ENCODE measurements around the gene RPS10. TPM values are rescaled to one million over a fixed set of nuclear protein-coding genes. Genes with fewer than 3 reads are reported as not detected.
"Not testable (repeated sequence)": the region's sequence is repeated elsewhere in the genome, so short reads cannot be mapped to it uniquely, and the experiment has no call there.

Gene RPS10
- total and polyA plus RNA-seq, 2 donors: 2,659 to 2,778 TPM

DNA sequence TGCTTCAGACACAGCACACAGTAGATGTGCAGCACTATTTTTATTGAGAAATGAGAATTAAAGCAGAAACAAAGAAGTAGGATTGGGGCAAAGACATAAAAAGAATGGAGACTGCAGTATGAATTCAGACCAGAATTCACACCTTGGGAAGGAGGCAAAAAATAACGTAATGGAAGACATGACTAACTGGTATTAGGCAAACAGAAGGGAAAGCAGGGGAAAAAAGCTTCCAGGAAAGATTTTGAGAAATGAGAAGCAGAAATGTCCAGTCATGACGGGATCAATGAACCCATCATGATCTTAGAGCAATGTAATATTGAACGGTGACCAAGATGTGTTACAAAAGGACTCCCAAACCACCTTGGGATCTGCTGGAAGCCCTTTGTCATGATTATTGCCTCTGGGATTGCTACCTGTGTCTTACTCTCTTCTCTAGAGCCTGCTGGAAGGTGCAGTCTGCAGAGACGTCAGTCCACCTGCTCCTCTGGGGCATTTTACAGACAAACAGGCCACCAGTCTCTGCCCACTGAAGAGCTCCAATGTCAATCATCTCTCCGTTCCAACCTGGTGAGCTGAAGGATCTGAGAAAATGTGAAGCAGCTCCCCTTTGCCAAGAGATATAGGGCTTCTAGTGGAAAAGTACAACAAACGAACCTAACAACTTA is 42.1 kb downstream of the RPS10 start:
- peak overlapping the region in 1 of 2 donors; percentile 3 for H3K27ac ChIP-seq (ENCODE audit: low read depth in 1 of 2, low read length in 1 of 2)
- no peaks in the 10 kb centered on the region for H3K27me3 ChIP-seq (ENCODE audit: control insufficient read depth in 2 of 2, insufficient read depth in 1 of 2, low read length in 1 of 2)
- no peaks in the 10 kb centered on the region for H3K4me1 ChIP-seq (ENCODE audit: control insufficient read depth in 2 of 2, insufficient read depth in 2 of 2, low read length in 2 of 2)
- DNase-seq (ENCODE audit: low read depth in 6 of 9, low spot score in 9 of 9): no peak
- H3K9me3 ChIP-seq (ENCODE audit: control insufficient read depth in 2 of 2, insufficient read depth in 1 of 2, low read length in 1 of 2): no peaks in the 10 kb centered on the region
- H3K36me3 ChIP-seq (ENCODE audit: control insufficient read depth in 2 of 2, insufficient read depth in 2 of 2, low read length in 1 of 2): no peaks in the 10 kb centered on the region
- 94% methylated on average over 6 of the region's 6 CpGs for WGBS
- no peak overlapping the region for H3K4me3 ChIP-seq (ENCODE audit: low read length in 2 of 2)

DNA sequence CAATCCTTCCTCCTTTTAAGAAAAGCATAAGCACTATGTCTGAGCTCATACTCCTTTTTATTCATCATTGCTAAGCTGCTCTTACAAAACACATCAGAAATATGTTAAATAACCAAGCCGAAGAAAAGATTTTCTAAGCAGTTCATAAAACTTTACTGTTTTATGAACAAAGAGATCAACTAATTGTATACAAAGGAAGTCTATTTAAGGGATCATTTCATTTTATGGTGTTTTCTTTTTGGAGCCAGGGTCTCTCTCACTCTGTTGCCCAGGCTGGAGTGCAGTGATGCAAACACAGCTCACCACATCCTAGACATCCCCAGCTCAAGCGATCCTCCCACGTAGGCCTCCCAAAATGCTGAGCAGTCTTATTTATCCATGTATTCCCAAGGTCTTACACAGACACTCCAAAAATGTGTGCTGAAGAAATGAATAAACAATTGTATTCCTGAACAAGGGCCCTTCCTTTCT is 42.7 kb downstream of the RPS10 start:
- Histone ChIP-seq H3K9me3 (ENCODE audit: control insufficient read depth in 2 of 2, insufficient read depth in 1 of 2, low read length in 1 of 2) (no peaks in the 10 kb centered on the region), H3K4me3 (ENCODE audit: low read length in 2 of 2) (no peak overlapping the region), H3K27ac (ENCODE audit: low read depth in 1 of 2, low read length in 1 of 2) (peak overlapping the region in 1 of 2 donors; percentile 3), H3K4me1 (ENCODE audit: control insufficient read depth in 2 of 2, insufficient read depth in 2 of 2, low read length in 2 of 2) (no peaks in the 10 kb centered on the region), H3K36me3 (ENCODE audit: control insufficient read depth in 2 of 2, insufficient read depth in 2 of 2, low read length in 1 of 2) (no peaks in the 10 kb centered on the region), H3K27me3 (ENCODE audit: control insufficient read depth in 2 of 2, insufficient read depth in 1 of 2, low read length in 1 of 2) (no peaks in the 10 kb centered on the region)
- no peak for DNase-seq (ENCODE audit: low read depth in 6 of 9, low spot score in 9 of 9)
- WGBS: 94% methylated on average over 3 of the region's 3 CpGs

DNA sequence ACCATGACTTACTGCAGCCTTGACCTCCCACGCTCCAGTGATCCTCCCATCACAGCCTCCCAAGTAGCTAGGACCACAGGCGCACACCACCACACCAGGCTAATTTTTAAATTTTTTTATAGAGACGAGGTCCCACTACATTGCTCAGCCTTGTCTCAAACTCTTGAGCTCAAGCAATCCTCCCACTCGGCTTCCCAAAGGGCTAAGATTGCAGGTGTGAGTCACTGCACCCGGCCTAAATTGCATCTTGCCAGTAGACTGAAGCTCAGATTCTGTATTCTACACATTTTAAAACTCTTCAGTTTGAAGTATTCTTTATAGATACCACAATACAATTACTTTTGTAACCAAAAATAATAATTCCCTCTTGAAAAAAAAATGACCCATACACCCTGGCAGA is 44.8 kb downstream of the RPS10 start:
- Histone ChIP-seq H3K36me3 (ENCODE audit: control insufficient read depth in 2 of 2, insufficient read depth in 2 of 2, low read length in 1 of 2) (no peaks in the 10 kb centered on the region), H3K9me3 (ENCODE audit: control insufficient read depth in 2 of 2, insufficient read depth in 1 of 2, low read length in 1 of 2) (no peaks in the 10 kb centered on the region), H3K27me3 (ENCODE audit: control insufficient read depth in 2 of 2, insufficient read depth in 1 of 2, low read length in 1 of 2) (no peaks in the 10 kb centered on the region), H3K27ac (ENCODE audit: low read depth in 1 of 2, low read length in 1 of 2) (no peak overlapping the region), H3K4me1 (ENCODE audit: control insufficient read depth in 2 of 2, insufficient read depth in 2 of 2, low read length in 2 of 2) (no peaks in the 10 kb centered on the region), H3K4me3 (ENCODE audit: low read length in 2 of 2) (no peak overlapping the region)
- DNase-seq (ENCODE audit: low read depth in 6 of 9, low spot score in 9 of 9): no peak
- WGBS: 96% methylated on average over 5 of the region's 5 CpGs

DNA sequence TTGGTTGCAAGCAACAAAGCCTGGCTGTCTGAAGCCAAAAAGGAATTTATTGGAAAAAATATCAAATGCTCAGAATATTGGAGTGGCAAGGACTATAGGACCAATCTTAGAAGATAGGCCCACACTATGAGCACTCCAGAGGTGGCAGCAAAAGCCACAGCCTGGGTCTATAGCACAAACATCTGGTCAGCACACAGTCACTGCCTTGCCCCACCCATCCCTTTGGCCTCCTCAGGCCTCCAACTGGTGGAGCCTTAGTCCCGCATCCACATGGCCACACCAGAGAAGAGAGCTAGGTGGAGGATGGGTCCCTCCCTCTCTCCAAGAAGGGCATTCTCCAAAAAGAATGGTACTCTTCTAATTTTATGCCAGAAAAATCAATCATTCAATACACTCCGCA is 47.4 kb downstream of the RPS10 start:
- Histone ChIP-seq H3K9me3 (ENCODE audit: control insufficient read depth in 2 of 2, insufficient read depth in 1 of 2, low read length in 1 of 2) (no peaks in the 10 kb centered on the region), H3K27ac (ENCODE audit: low read depth in 1 of 2, low read length in 1 of 2) (no peak overlapping the region), H3K27me3 (ENCODE audit: control insufficient read depth in 2 of 2, insufficient read depth in 1 of 2, low read length in 1 of 2) (no peaks in the 10 kb centered on the region), H3K36me3 (ENCODE audit: control insufficient read depth in 2 of 2, insufficient read depth in 2 of 2, low read length in 1 of 2) (no peaks in the 10 kb centered on the region), H3K4me3 (ENCODE audit: low read length in 2 of 2) (no peak overlapping the region), H3K4me1 (ENCODE audit: control insufficient read depth in 2 of 2, insufficient read depth in 2 of 2, low read length in 2 of 2) (no peaks in the 10 kb centered on the region)
- WGBS: 99% methylated on average over 2 of the region's 2 CpGs
- DNase-seq (ENCODE audit: low read depth in 6 of 9, low spot score in 9 of 9): no peak

DNA sequence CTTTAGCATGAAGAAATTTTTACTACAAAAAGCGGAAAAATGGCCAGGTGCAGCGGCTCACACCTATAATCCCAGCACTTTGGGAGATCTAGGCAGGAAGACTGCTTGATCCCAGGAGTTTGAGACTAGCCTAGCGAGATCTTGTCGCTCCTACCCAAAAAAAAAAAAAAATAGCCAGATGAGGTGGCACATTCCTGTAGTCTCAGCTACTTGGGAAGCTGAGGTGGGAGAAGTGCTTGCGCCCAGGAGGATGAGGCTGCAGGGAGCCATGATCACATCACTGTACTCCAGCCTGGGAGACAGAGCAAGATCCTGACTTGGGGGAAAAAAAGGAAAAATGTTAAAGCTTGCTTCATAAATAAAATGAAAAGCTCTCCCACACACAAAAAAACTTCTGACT is 47.9 kb downstream of the RPS10 start:
- Histone ChIP-seq H3K36me3 (ENCODE audit: control insufficient read depth in 2 of 2, insufficient read depth in 2 of 2, low read length in 1 of 2) (no peaks in the 10 kb centered on the region), H3K4me3 (ENCODE audit: low read length in 2 of 2) (no peak overlapping the region), H3K27ac (ENCODE audit: low read depth in 1 of 2, low read length in 1 of 2) (no peak overlapping the region), H3K4me1 (ENCODE audit: control insufficient read depth in 2 of 2, insufficient read depth in 2 of 2, low read length in 2 of 2) (no peaks in the 10 kb centered on the region), H3K9me3 (ENCODE audit: control insufficient read depth in 2 of 2, insufficient read depth in 1 of 2, low read length in 1 of 2) (no peaks in the 10 kb centered on the region), H3K27me3 (ENCODE audit: control insufficient read depth in 2 of 2, insufficient read depth in 1 of 2, low read length in 1 of 2) (no peaks in the 10 kb centered on the region)
- over 99% methylated on average over 5 of the region's 5 CpGs for WGBS
- no peak for DNase-seq (ENCODE audit: low read depth in 6 of 9, low spot score in 9 of 9)

DNA sequence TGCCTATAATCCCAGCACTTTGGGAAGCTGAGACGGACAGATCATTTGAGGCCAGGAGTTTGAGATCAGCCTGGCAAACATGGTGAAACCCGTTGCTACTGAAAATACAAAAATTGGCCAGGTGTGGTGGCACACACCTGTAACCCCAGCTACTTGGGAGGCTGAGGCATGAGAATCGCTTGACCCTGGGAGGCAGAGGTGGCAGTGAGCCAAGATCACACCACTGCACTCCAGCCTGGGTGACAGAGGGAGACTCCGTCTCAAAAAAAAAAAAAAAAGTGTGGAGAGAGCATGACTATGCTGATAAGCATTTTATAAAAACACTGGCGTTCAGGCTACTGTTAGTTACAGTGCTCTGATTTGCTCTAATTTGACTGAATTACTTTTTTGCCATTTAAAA is 48.3 kb downstream of the RPS10 start:
- H3K4me3 ChIP-seq (ENCODE audit: low read length in 2 of 2); H3K9me3 ChIP-seq (ENCODE audit: control insufficient read depth in 2 of 2, insufficient read depth in 1 of 2, low read length in 1 of 2); H3K27ac ChIP-seq (ENCODE audit: low read depth in 1 of 2, low read length in 1 of 2); H3K27me3 ChIP-seq (ENCODE audit: control insufficient read depth in 2 of 2, insufficient read depth in 1 of 2, low read length in 1 of 2); H3K4me1 ChIP-seq (ENCODE audit: control insufficient read depth in 2 of 2, insufficient read depth in 2 of 2, low read length in 2 of 2); DNase-seq (ENCODE audit: low read depth in 6 of 9, low spot score in 9 of 9); H3K36me3 ChIP-seq (ENCODE audit: control insufficient read depth in 2 of 2, insufficient read depth in 2 of 2, low read length in 1 of 2): not testable (repeated sequence)
- 98% methylated on average over 5 of the region's 5 CpGs for WGBS

DNA sequence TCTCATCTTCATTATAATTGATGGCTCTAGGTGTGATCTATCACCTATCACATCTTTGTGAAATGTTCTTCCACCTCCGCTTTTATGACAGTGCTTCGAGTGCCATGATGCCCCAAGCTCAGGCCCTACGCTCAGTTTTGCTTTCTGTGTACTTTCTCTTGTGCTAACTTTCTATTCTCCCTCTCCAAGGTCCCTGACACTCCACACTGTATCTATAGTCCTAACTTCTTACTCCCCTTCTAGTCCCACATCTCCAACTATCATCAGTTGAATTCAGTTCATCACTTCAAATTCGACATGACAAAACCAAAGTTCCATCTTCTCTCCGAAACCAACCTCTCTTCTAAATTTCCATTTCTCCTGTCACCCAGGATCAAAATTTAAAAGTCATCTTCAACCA is 50.0 kb downstream of the RPS10 start:
- no peaks in the 10 kb centered on the region for H3K27me3 ChIP-seq (ENCODE audit: control insufficient read depth in 2 of 2, insufficient read depth in 1 of 2, low read length in 1 of 2)
- no peak overlapping the region for H3K4me3 ChIP-seq (ENCODE audit: low read length in 2 of 2)
- no peaks in the 10 kb centered on the region for H3K9me3 ChIP-seq (ENCODE audit: control insufficient read depth in 2 of 2, insufficient read depth in 1 of 2, low read length in 1 of 2)
- no peak overlapping the region for H3K27ac ChIP-seq (ENCODE audit: low read depth in 1 of 2, low read length in 1 of 2)
- no peaks in the 10 kb centered on the region for H3K36me3 ChIP-seq (ENCODE audit: control insufficient read depth in 2 of 2, insufficient read depth in 2 of 2, low read length in 1 of 2)
- no peaks in the 10 kb centered on the region for H3K4me1 ChIP-seq (ENCODE audit: control insufficient read depth in 2 of 2, insufficient read depth in 2 of 2, low read length in 2 of 2)
- 98% methylated on average over 5 of the region's 5 CpGs for whole genome bisulfite sequencing
- no peak for DNase-seq (ENCODE audit: low read depth in 6 of 9, low spot score in 9 of 9)

DNA sequence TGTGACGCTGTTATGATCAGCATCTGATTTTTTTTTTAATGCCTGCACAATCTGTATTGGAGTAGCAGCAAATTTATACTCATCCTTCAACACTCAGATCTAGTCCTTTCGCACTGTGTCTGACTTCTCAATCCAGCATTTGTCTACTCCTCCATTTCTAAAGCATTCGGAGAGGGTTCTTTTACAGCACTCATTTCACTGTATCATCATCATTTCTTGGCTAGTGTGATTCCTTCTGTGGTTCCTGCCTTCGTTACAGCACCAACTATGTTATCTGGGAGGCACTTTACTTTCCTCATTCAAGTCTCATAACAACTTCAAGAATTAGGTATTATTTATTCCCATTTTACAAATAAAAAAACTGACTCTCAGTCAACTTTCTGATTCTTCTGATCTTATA is 51.4 kb downstream of the RPS10 start:
- peaks cover 0 to 2% of the 10 kb centered on the region in 2 donors for H3K36me3 ChIP-seq (ENCODE audit: control insufficient read depth in 2 of 2, insufficient read depth in 2 of 2, low read length in 1 of 2)
- no peak overlapping the region for H3K4me3 ChIP-seq (ENCODE audit: low read length in 2 of 2)
- no peak overlapping the region for H3K27ac ChIP-seq (ENCODE audit: low read depth in 1 of 2, low read length in 1 of 2)
- 94% methylated on average over 4 of the region's 4 CpGs for WGBS
- no peak for DNase-seq (ENCODE audit: low read depth in 6 of 9, low spot score in 9 of 9)
- no peaks in the 10 kb centered on the region for H3K27me3 ChIP-seq (ENCODE audit: control insufficient read depth in 2 of 2, insufficient read depth in 1 of 2, low read length in 1 of 2)
- H3K4me1 ChIP-seq (ENCODE audit: control insufficient read depth in 2 of 2, insufficient read depth in 2 of 2, low read length in 2 of 2): no peaks in the 10 kb centered on the region
- H3K9me3 ChIP-seq (ENCODE audit: control insufficient read depth in 2 of 2, insufficient read depth in 1 of 2, low read length in 1 of 2): no peaks in the 10 kb centered on the region

DNA sequence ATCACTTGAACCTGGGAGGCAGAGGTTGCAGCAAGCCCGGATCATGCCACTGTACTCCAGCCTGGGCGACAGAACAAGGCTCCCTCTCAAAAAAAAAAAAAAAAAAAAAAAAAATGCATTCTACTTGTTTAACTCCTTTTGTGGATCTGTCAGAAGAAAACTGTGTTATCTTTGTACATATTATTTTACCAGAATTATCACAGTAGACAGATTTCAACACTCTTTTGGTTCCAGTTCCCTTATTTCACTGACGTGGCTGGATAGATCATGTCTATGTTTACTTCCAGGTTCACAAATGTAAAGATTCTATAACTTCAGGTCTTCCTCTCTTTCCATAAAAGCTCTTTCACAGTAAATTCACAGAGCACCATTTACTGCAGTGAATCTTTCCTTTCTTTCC is 51.8 kb downstream of the RPS10 start:
- Histone ChIP-seq H3K9me3 (ENCODE audit: control insufficient read depth in 2 of 2, insufficient read depth in 1 of 2, low read length in 1 of 2) (no peaks in the 10 kb centered on the region), H3K27ac (ENCODE audit: low read depth in 1 of 2, low read length in 1 of 2) (no peak overlapping the region), H3K36me3 (ENCODE audit: control insufficient read depth in 2 of 2, insufficient read depth in 2 of 2, low read length in 1 of 2) (peaks cover 0 to 2% of the 10 kb centered on the region in 2 donors), H3K27me3 (ENCODE audit: control insufficient read depth in 2 of 2, insufficient read depth in 1 of 2, low read length in 1 of 2) (no peaks in the 10 kb centered on the region), H3K4me3 (ENCODE audit: low read length in 2 of 2) (no peak overlapping the region), H3K4me1 (ENCODE audit: control insufficient read depth in 2 of 2, insufficient read depth in 2 of 2, low read length in 2 of 2) (no peaks in the 10 kb centered on the region)
- 86% methylated on average over 3 of the region's 3 CpGs for WGBS
- no peak for DNase-seq (ENCODE audit: low read depth in 6 of 9, low spot score in 9 of 9)
